SJCRH30 (cell line): Measurements from ENCODE around the gene UGGT2. TPM values are rescaled to one million over a fixed set of nuclear protein-coding genes. Genes with fewer than 3 reads are reported as not detected.
"Not testable (repeated sequence)": the region's sequence is repeated elsewhere in the genome, so short reads cannot be mapped to it uniquely, and the experiment has no call there.

Experiments used
- DNase-seq, 2 experiments: peaks; one replicate each; pipeline ENCODE4 v3.0.0-alpha.2; 2015 to 2020
- H3K27ac ChIP-seq: fragments of 250-450 bp; sonication (Bioruptor Pico); 2 replicates; pipeline ENCODE4 v1.5.1; 2020; ENCODE audit warnings: mild to moderate bottlenecking, moderate library complexity
- H3K27me3 ChIP-seq: fragments of 250-450 bp; sonication (Bioruptor Pico); 2 replicates; pipeline ENCODE4 v1.5.1; 2020; ENCODE audit warnings: mild to moderate bottlenecking, moderate library complexity
- H3K36me3 ChIP-seq: fragments of 250-450 bp; sonication (Bioruptor Pico); 2 replicates; pipeline ENCODE4 v1.5.1; 2020; ENCODE audit warnings: mild to moderate bottlenecking, moderate library complexity
- H3K4me1 ChIP-seq: fragments of 250-450 bp; sonication (Bioruptor Pico); 2 replicates; pipeline ENCODE4 v1.5.1; 2020; ENCODE audit warnings: mild to moderate bottlenecking, moderate library complexity
- H3K4me3 ChIP-seq: fragments of 250-450 bp; sonication (Bioruptor Pico); 2 replicates; pipeline ENCODE4 v1.5.1; 2020; ENCODE audit warnings: mild to moderate bottlenecking, moderate library complexity
- H3K9me3 ChIP-seq: fragments of 250-450 bp; sonication (Bioruptor Pico); replicated peaks from 2 replicates; pipeline ENCODE4 v1.5.1; 2020; ENCODE audit warnings: mild to moderate bottlenecking, moderate library complexity
- total RNA-seq: library from RNA; depleted of rRNA; stranded (reverse); fragments of >200 nt; shearing (Covaris generic); gene quantifications from 2 replicates; pipeline ENCODE4 v1.2.3, GENCODE V29; 2014

UGGT2 gene
- total RNA-seq, 1 experiment from 2014 or later: 34.6 TPM

- no peak overlapping the region for H3K4me3 ChIP-seq
- DNase-seq: no peak
- peaks cover 27% of the 10 kb centered on the region for H3K36me3 ChIP-seq
- no peaks in the 10 kb centered on the region for H3K4me1 ChIP-seq
- no peaks in the 10 kb centered on the region; the same call in 1 of the 2 replicates for H3K9me3 ChIP-seq
- H3K27ac ChIP-seq: no peak overlapping the region
- H3K27me3 ChIP-seq: no peaks in the 10 kb centered on the region
Measured at GRCh38 chr13:95793781-95794180, 259.4 kb downstream of the UGGT2 start.

DNA sequence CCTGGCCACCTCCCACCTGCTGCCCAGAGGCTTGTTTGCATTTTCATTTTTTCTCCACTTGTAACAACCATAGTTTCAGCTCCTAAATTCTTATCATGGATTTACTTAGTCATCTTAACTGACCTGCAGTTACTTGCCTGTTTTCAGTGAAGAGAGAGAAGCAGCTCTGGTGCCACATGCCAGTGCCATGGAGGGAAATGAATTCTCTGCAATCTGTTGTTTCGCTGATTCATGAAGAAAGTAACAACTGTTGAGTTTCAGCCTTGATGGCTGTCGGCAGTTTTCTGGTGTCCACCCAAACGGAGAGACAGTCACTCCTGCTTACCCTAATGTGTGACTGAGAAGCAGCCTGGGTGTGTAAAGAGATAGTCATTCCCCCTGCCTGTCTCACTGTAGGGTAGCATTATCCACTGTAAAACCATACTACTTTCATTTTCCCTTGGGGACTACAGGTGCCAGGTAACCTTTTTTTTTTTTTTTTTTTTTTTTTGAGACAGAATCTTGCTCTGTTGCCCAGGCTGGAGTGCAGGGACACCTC lies 260.1 kb downstream of the UGGT2 start:
- no peak for DNase-seq
- no peaks in the 10 kb centered on the region; the same call in 1 of the 2 replicates for H3K9me3 ChIP-seq
- H3K27me3 ChIP-seq: no peaks in the 10 kb centered on the region
- no peak overlapping the region for H3K27ac ChIP-seq
- no peak overlapping the region for H3K4me3 ChIP-seq
- H3K36me3 ChIP-seq: peaks cover 29% of the 10 kb centered on the region
- H3K4me1 ChIP-seq: peaks cover 6% of the 10 kb centered on the region

- peaks cover 21% of the 10 kb centered on the region for H3K4me1 ChIP-seq
- H3K4me3 ChIP-seq: no peak overlapping the region
- no peak overlapping the region for H3K27ac ChIP-seq
- no peaks in the 10 kb centered on the region for H3K27me3 ChIP-seq
- H3K36me3 ChIP-seq: peaks cover 28% of the 10 kb centered on the region
- DNase-seq: no peak
- no peaks in the 10 kb centered on the region; the same call in 1 of the 2 replicates for H3K9me3 ChIP-seq
Measured at GRCh38 chr13:95791084-95791722, 262.0 kb downstream of the UGGT2 start.

- peaks cover 25% of the 10 kb centered on the region for H3K4me1 ChIP-seq
- not testable (repeated sequence) for H3K27me3 ChIP-seq, H3K4me3 ChIP-seq, H3K27ac ChIP-seq, H3K9me3 ChIP-seq, DNase-seq
- peaks cover 26% of the 10 kb centered on the region for H3K36me3 ChIP-seq
Measured at GRCh38 chr13:95789315-95789714, 263.9 kb downstream of the UGGT2 start.

DNA sequence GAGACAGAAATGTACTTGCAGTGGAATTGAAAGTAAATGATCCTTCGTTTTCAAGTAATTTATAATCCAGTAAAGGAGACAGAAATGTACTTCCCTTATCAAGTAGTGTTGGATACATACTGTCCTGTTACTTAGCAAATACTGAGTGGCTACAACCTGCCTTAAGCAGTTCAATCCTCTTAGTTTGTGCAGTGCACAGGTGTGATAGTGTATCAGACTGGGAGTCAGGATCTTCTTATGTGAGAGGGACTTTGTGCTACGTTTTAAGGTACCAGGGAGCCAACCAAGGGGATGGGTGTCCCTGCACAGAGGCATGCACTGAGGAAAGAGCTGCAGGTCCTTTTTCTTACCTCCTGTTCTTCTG lies 265.1 kb downstream of the UGGT2 start:
- Histone ChIP-seq H3K9me3 (no peaks in the 10 kb centered on the region; the same call in 1 of the 2 replicates), H3K4me1 (peaks cover 27% of the 10 kb centered on the region), H3K36me3 (peaks cover 25% of the 10 kb centered on the region), H3K4me3 (no peak overlapping the region), H3K27ac (peak overlapping the region; percentile 52), H3K27me3 (no peaks in the 10 kb centered on the region)
- no peak for DNase-seq

DNA sequence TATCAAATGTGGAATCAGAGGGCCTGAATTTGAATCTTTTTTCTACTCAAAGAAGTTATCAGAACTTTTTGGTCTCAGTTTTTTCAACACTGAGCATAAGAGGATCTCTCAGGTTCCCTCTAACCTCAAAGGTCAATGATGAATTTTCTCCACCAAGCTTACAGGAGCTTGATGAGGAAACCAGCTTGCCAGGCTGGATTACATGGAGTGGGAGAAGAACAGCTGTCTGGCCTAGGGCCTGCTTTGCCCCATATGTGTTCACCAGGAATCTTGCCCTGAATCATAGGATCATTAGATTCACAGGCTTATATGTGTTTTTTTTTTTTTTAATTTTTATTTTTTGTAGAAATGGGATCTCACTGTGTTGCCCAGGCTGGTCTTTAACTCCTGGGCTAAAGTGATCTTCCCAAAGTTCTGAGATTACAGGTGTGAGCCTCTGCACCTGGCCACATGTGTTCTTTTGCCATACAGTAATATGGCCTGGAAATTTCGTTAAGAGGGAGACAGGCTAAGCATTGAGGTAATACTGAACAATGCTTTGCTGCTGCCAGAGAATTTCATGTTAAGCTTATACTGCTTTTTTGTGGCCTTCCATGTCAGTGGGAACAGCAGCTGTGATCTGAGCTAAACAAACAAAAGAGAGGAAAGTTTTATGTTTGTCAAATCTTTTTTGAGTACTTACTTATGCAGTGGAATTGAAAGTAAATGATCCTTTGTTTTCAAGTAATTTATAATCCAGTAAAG lies 265.7 kb downstream of the UGGT2 start:
- peaks cover 27% of the 10 kb centered on the region for H3K4me1 ChIP-seq
- no peak overlapping the region for H3K4me3 ChIP-seq
- peaks cover 21% of the 10 kb centered on the region for H3K36me3 ChIP-seq
- no peaks in the 10 kb centered on the region; the same call in 1 of the 2 replicates for H3K9me3 ChIP-seq
- H3K27me3 ChIP-seq: no peaks in the 10 kb centered on the region
- peak overlapping the region; percentile 52 for H3K27ac ChIP-seq
- peak; percentile 61 to 78 for DNase-seq

- no peak overlapping the region for H3K4me3 ChIP-seq
- H3K36me3 ChIP-seq: peaks cover 18% of the 10 kb centered on the region
- DNase-seq: no peak
- H3K27me3 ChIP-seq: no peaks in the 10 kb centered on the region
- peaks cover 27% of the 10 kb centered on the region for H3K4me1 ChIP-seq
- no peak overlapping the region for H3K27ac ChIP-seq
- H3K9me3 ChIP-seq: peaks cover 6% of the 10 kb centered on the region; the same call in 1 of the 2 replicates
Measured at GRCh38 chr13:95784900-95785290, 268.3 kb downstream of the UGGT2 start.

- Histone ChIP-seq H3K36me3 (peaks cover 13% of the 10 kb centered on the region), H3K27me3 (no peaks in the 10 kb centered on the region), H3K4me3 (no peak overlapping the region), H3K4me1 (peaks cover 27% of the 10 kb centered on the region), H3K9me3 (peaks cover 6% of the 10 kb centered on the region; the same call in 1 of the 2 replicates), H3K27ac (no peak overlapping the region)
- no peak for DNase-seq
Measured at GRCh38 chr13:95784161-95784899, 268.9 kb downstream of the UGGT2 start.

- H3K9me3 ChIP-seq: peaks cover 6% of the 10 kb centered on the region; the same call in 1 of the 2 replicates
- peaks cover 7% of the 10 kb centered on the region for H3K36me3 ChIP-seq
- no peak overlapping the region for H3K27ac ChIP-seq
- no peak for DNase-seq
- H3K27me3 ChIP-seq: no peaks in the 10 kb centered on the region
- H3K4me1 ChIP-seq: peaks cover 27% of the 10 kb centered on the region
- H3K4me3 ChIP-seq: no peak overlapping the region
Measured at GRCh38 chr13:95783747-95784146, 269.5 kb downstream of the UGGT2 start.

DNA sequence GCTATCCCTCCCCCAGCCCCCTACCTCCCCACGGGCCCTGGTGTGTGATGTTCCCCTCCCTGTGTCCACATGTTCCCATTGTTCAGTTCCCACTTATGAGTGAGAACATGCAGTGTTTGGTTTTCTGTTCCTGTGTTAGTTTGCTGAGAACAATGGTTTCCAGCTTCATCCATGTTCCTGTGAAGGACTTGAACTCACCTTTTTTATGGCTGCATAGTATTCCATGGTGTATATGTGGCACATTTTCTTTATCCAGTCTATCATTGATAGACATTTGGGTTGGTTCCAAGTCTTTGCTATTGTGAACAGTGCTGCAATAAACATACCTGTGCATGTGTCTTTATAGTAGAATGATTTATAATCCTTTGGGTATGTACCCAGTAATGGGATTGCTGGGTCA lies 271.3 kb downstream of the UGGT2 start:
- H3K36me3 ChIP-seq: peaks cover 12% of the 10 kb centered on the region
- not testable (repeated sequence) for H3K4me1 ChIP-seq, H3K9me3 ChIP-seq, DNase-seq, H3K27me3 ChIP-seq, H3K4me3 ChIP-seq, H3K27ac ChIP-seq

- Histone ChIP-seq H3K27ac (no peak overlapping the region), H3K9me3 (peaks cover 6% of the 10 kb centered on the region; the same call in 1 of the 2 replicates), H3K27me3 (no peaks in the 10 kb centered on the region), H3K36me3 (peaks cover 10% of the 10 kb centered on the region), H3K4me3 (no peak overlapping the region), H3K4me1 (peaks cover 6% of the 10 kb centered on the region)
- DNase-seq: no peak
Measured at GRCh38 chr13:95781016-95781415, 272.2 kb downstream of the UGGT2 start.

GRCh38 chr13:95779522-95779921 lies 273.7 kb downstream of the UGGT2 start:
- peaks cover 10% of the 10 kb centered on the region for H3K36me3 ChIP-seq
- H3K4me1 ChIP-seq: peaks cover 3% of the 10 kb centered on the region
- H3K4me3 ChIP-seq: no peak overlapping the region
- no peaks in the 10 kb centered on the region for H3K27me3 ChIP-seq
- DNase-seq: no peak
- H3K9me3 ChIP-seq: peaks cover 6% of the 10 kb centered on the region; the same call in 1 of the 2 replicates
- H3K27ac ChIP-seq: no peak overlapping the region

- H3K36me3 ChIP-seq: peaks cover 2% of the 10 kb centered on the region; the same call in 1 of the 2 replicates
- no peaks in the 10 kb centered on the region for H3K9me3 ChIP-seq
- no peak overlapping the region for H3K4me3 ChIP-seq
- H3K27ac ChIP-seq: no peak overlapping the region
- no peaks in the 10 kb centered on the region; the same call in 1 of the 2 replicates for H3K4me1 ChIP-seq
- no peaks in the 10 kb centered on the region for H3K27me3 ChIP-seq
- DNase-seq: no peak
Measured at GRCh38 chr13:95771905-95772304, 281.3 kb downstream of the UGGT2 start.

GRCh38 chr13:95763601-95764000 lies 289.6 kb downstream of the UGGT2 start:
- H3K27me3 ChIP-seq: no peaks in the 10 kb centered on the region
- DNase-seq: no peak
- peaks cover 10% of the 10 kb centered on the region for H3K36me3 ChIP-seq
- no peak overlapping the region for H3K27ac ChIP-seq
- no peaks in the 10 kb centered on the region for H3K4me1 ChIP-seq
- no peak overlapping the region for H3K4me3 ChIP-seq
- H3K9me3 ChIP-seq: no peaks in the 10 kb centered on the region

GRCh38 chr13:95762626-95763025 lies 290.6 kb downstream of the UGGT2 start:
- H3K27ac ChIP-seq, H3K36me3 ChIP-seq, DNase-seq, H3K4me3 ChIP-seq, H3K27me3 ChIP-seq, H3K4me1 ChIP-seq, H3K9me3 ChIP-seq: not testable (repeated sequence)
